Hepatocyte (in vitro differentiated cells): Measurements from ENCODE around the gene PLLP.

Experiments used
- EZH2 ChIP-seq: fragments of 200-600 bp; sonication (generic); IDR thresholded peaks from 2 replicates; pipeline ENCODE4 v1.6.1; 2016; ENCODE audit warnings: antibody characterized with exemption, mild to moderate bottlenecking, borderline replicate concordance
- EZH2phosphoT487 ChIP-seq: fragments of 200-600 bp; sonication (generic); IDR thresholded peaks from one replicate; pipeline ENCODE4 v1.6.1; 2018; ENCODE audit warnings: antibody characterized with exemption, mild to moderate bottlenecking, low read depth, moderate library complexity; ENCODE audit not compliant: unreplicated experiment, severe bottlenecking
- TF ChIP-seq, protein P1 (sequence below): fragments of 200-600 bp; sonication (generic); IDR thresholded peaks from 2 replicates; pipeline ENCODE4 v1.5.1; 2016; ENCODE audit warnings: antibody characterized with exemption, mild to moderate bottlenecking; ENCODE audit not compliant: poor library complexity

DNA sequence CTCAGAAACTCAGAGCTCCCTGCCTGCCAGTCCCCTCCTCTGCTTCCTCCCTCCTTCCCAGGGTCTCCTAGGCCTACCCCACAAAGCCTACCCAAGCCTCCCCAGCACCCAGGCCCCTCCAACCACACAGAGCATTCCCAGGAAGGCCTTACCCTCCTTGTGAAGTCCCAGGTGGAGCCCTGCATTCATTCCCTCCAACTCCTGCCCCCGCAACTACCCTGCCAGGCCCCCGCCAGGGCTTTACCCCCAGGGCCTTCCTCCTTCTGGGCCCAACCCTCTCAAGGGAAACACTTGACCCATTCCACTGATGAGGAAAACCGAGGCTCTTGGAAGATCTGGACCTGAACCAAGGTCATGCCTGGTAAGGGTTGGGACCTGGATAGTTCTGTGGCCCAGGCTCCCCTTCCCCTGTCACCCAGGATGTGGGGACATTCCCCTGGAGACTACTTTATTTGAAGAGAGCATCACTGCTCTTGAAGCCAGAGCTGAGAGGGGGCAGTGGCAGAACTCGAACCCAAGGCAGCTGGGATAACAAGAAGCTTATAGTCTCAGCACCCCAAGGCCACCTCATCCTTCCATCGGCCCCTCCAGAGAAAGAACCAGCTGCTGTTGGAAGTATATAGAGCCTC is 12.5 kb downstream of the PLLP start:
- TF ChIP-seq, protein P1, sequence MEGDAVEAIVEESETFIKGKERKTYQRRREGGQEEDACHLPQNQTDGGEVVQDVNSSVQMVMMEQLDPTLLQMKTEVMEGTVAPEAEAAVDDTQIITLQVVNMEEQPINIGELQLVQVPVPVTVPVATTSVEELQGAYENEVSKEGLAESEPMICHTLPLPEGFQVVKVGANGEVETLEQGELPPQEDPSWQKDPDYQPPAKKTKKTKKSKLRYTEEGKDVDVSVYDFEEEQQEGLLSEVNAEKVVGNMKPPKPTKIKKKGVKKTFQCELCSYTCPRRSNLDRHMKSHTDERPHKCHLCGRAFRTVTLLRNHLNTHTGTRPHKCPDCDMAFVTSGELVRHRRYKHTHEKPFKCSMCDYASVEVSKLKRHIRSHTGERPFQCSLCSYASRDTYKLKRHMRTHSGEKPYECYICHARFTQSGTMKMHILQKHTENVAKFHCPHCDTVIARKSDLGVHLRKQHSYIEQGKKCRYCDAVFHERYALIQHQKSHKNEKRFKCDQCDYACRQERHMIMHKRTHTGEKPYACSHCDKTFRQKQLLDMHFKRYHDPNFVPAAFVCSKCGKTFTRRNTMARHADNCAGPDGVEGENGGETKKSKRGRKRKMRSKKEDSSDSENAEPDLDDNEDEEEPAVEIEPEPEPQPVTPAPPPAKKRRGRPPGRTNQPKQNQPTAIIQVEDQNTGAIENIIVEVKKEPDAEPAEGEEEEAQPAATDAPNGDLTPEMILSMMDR: no peak
- no peak for TF ChIP-seq EZH2
- TF ChIP-seq EZH2phosphoT487: no peak
